Ramos (cell line): ENCODE data around the gene TEX2.
"Not testable (repeated sequence)": the region's sequence is repeated elsewhere in the genome, so short reads cannot be mapped to it uniquely, and the experiment has no call there.

Experiments used
- in situ Hi-C: fragments of 300-500 bp; cut with MboI; formaldehyde crosslinking; loops from one replicate; pipeline ENCODE4 v1.14.3; 2022; ENCODE audit warnings: low sequenced_read_pairs; ENCODE audit not compliant: unreplicated experiment

Gene TEX2

DNA sequence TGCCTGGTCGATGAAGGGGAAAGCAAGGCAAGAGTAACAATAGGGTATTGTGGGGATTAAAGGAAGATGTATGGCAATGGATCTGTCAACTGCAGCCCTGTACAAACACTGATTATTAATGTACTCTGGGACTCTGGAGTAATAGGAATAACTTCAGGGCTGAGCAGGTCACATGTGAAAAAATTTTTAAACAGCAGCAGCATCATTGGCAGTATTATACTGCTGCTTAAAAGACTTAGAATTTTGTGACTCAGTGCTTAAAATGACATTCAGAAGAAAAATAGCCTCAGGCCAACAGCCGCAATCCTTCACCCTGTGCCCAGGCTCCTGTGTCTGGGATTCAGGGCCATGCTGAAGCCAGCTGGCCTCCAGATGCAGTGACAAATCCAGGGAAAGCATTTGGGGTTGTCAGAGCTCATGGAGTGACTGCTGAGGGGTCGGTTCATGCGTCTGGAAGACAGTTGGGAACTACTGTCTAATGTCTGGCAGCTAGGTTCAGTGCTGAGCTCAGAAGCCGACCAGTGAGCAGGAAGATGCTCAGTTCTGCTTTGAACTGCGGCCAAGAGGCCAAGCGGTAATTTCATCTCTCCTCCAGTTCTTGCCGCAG lies 22.2 kb downstream of the TEX2 start:
- in situ Hi-C loops: no loop called here

DNA sequence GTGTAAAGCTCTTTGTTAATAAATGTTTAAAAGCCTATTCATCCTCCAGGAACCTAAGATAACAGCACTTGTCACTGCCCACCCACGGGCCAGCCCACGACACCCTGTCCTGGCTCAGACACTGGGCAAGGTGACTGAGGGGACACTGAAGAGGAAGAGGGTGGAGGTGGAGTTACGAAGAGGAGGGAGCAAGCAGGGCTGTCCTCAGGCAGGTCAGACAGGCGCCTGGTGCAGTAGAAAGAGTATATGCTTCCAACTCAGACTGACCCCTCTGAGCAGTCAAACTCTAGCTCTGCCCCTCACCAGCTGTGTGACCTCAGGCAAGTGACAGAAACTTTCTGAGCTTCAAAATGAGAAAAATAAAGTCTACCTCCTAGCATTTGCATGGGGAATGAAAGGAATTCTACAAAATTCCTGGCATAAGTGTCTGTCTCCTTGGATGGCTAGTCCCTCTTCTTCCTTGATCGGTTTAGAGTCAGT lies 22.8 kb downstream of the TEX2 start:
- in situ Hi-C loops: no loop called here

DNA sequence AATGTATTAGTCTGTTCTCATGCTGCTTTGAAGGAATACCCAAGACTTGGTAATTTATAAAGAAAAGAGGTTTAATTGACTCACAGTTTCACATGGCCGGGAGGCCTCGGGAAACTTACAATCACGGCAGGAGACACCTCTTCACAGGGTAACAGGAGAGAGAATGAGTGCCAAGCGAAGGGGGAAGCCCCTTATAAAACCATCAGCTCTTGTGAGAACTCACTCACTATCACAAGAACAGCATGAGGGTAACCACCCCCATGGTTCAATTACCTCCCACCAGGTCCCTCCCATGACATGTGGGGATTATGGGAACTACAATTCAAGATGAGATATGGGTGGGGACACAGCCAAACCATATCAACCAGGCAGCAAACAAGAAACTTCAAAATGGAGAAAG lies 24.6 kb downstream of the TEX2 start:
- in situ Hi-C loops: not testable (repeated sequence)

DNA sequence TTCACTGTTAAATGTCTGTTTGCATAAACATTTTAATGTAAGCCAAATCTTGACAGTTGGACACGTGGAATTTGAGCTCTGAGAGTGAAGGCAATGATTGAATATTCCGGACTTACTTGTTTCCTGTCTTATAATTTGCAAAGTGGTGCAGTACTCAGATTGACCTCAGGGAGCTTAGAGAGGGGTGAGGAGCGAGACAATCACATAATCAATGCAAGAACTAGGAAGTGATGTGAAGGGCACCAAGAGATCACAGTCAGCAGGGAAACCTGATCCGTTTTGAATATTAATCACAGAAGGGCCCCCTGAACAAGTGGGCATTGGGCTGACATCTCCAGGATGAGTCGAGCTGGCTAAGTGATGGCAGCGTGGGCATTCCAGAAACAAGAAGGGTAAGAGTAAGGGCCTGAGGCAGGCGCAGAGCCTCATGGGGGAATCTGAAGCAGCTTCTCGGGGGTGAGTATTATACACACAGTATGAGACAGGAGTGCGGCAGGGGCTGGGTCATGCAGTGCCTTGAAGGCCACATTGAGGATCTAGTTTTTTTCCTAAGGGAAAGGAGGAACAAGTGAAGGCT lies 26.1 kb downstream of the TEX2 start:
- in situ Hi-C loops: no loop called here

DNA sequence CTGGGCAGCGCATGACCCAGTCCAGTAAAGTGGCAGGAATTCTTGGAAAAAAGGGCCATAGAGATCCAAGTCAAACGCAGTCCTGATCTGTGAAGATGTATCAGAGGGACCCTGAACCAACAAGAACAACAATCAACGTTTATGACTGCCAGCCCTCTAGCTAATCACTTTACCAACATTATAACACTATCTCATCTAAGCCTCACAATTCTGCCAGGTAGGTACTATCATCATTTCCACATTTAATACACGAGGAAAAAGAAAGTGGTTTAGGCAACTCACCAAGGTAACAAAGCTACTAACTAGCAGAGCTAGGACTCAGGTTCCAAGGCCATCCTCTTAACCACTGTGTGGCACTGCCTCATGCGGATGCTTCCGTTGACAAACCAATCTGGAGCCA lies 28.1 kb downstream of the TEX2 start:
- in situ Hi-C loops: no loop called here

DNA sequence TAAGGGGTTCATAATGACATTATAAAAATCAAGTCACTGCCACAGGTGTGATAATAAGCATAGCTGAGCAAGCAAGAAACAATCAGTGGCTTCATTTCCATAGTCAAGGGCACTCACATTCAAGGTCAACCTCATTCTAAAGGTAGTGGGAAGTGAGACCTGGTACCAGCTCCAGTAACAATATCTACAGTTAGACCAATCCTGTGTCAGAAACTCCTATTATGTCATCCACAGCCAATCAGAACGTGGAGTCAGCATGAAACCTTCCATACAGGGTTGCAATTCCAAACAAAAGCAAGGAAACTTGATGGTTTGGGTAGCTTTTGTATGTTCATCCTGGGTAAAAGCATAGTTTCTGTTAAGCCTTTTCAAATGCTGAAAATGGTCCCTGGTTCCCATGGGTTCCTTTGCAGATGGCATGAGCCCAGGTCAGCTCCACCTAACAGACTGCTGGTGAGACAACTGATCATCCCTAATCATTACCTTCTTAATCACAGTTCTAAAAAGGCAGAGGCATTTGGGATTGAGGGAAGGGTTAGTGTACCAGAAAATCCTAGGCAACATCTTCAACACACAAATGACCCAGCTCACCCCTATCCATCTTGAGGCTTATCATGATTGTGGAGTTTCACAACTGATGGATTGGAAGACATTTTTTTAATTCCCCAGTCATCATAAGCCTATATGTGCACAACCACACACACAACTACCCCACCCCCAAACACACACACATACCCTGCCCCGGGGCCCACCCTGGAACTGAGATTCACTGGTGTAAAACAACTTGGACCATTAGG lies 30.4 kb downstream of the TEX2 start:
- in situ Hi-C loops: no loop called here

DNA sequence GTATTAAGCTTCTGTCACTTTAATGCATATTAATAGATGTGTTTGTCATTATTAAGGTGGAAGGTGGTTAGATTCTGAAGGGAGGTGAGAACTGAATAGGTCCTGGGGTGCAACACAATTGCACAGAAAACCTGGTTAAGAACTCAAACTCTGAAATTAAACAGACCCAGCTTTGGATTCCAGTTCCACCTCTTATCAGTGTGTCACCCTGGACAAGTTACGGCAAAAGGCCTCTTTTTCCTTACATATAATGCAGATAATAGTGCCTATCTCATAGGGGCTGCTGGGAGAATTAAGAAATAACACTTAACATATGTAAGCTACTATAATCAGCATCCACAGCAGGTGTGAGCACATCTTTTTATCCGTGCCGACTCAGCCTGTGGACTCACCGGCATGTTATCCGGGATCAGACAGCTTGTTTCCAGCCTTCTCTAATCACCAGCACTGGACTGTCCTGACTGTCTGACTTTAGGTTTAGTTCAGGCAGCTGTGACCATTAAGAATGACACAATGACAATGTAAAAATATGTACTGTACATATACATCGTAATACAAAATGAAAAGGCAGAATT lies 31.4 kb downstream of the TEX2 start:
- in situ Hi-C loops: no loop called here

DNA sequence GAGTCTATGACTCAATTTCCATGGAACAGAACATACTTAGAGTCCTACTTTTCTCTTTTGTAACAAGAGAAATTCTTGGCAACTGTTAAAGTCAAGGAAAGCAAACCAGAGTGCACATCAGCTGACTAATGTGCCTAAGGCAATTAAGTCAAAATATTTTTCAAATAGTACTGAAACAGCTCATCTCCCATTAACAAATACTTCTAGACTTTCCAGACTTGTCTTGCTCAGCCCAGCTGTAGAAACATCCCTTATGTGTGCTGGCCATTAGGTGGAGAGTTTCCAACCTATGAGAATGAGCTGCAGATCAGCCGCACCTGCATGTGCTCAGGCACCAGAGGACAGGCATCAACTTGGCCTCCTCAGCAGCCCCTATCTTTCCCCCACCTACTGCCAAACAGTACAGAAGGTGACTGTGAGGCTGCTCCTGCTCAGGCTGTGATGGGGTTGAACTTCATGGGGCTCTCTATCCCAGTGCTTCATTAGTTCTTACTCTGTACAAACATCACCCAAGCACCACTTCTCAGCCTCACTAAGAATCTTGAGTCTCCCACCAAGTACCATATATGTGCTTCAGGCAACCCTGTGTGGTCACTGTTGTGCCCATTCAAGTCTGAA lies 32.2 kb downstream of the TEX2 start:
- in situ Hi-C loops: no loop called here

DNA sequence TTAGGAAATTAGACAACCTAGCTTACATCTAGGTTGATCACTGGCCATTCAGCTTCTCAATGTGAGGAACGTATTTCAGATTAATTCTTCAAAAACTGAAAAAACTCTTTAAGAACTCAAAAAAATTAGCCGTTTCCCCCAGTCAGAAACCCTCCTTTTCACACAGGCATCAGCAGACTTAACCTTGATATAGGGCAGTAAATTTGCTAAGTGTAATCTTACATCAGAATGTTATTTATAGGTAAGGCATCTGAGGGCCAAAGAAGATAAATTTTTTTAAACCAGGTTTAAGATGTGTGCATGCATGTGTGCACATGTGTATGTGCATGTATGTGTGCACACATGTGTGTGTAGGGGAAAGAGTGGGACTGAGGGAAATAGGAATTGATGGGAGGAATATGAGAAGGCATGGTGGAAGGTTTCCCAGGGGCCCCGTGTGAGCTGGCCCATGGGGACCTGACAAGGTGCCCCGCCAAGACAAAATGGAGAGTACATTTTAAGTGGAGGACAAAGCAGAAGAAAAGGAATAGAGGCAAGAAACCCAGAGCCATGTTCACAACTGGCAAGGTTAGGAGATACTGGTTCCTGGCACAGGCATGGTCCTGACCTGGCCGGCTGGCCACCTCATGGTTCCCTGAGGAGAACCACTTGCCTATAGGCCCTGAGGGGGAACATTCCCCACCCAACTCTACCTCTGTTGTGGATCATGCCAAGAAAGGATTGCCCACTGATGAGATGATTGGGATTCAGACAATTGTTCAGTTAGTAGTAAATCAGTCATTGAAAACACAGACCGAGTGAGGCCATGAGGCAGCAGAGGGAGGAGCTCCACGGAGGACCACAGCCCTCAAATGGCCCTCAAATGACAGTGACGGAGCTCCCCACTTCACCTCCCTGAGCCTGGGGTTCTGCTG lies 33.0 kb downstream of the TEX2 start:
- in situ Hi-C loops: no loop called here

DNA sequence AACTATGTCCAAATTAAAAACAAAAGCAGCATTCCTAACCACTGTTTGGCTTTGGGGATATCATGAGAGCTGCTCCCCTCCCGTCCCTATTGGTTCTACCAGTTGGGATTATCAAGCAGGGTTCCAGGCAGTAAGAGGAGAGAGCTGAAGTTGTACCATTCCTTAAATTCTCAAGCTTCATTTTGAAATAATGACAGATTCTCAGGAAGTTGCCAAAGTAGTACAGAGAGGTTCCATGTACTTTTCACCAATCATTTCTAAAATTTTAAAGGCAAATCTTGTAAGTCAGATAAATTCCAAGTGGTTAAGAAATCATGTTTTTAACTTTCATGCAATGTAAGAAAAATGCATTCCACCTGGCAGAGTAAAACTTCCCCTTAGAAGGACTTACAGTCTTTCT lies 36.9 kb downstream of the TEX2 start:
- in situ Hi-C loops: no loop called here

DNA sequence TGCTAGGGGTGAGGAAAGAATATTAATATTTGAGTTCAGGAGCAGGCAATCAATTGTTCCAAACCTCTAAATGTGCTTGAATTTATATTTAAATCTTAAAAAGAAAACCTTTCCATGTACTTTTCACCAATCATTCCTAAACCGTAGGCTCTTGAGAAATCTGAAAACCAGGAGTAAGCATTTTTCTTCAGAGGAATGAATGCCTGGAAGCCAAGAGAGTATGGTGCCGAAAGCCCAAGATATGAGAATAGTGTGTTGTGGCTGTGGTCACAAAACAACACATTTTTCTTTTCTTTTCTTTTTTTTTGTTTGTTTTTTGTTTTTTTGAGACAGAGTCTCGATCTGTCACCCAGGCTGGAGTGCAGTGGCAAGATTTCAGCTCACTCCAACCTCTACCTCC lies 37.6 kb downstream of the TEX2 start:
- in situ Hi-C loops: no loop called here

DNA sequence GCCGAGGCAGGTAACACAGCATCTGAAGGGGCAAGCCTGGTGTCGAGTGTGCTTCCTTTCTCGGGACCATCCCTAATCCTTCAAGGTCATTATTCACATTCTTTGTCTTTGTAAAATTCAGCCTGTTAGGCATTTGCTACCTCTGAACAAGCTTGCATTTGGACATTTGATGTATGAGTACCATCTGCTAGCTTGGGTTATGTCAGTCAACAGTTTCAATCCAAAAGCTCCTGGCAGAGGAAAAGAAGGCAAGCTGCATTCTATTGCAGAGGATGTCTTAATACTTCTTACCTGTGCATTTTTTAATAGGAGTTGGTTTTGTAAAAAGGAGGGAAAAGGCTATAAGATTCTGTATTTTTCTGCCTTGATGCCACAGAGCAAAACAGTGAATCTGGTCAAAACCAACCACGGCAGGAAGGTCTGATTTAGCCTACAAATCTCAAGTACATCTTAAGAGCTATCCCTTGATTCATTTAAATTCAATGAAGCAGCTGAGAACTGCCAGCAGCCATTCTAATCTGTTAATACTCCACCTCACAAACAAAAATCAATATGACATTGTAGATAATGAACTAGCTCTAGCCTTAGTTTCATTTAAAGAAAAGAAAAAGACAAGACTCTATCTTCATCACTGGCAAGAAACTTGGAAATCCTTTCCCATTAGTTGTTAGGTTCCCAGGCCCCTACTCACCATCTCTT lies 39.0 kb downstream of the TEX2 start:
- in situ Hi-C loops: no loop called here

DNA sequence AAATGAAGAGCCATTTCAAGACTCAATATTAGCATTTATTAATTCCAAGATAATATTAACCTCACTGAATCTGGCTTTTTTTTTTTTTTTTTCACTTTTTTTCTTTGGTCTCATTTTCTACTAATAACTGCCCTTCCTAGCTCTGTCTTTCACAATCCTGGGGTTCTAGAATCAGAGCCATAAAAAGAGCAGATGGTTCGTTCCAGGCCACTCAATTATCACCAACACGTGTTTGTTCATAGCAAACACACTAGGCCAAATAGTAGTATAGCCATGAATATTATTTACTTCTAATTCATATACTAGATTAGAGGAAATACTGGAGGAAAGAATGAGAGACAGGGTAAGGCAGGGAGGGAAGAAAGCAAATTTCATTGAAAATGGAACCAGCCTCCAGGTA lies 39.8 kb downstream of the TEX2 start:
- in situ Hi-C loops: no loop called here

DNA sequence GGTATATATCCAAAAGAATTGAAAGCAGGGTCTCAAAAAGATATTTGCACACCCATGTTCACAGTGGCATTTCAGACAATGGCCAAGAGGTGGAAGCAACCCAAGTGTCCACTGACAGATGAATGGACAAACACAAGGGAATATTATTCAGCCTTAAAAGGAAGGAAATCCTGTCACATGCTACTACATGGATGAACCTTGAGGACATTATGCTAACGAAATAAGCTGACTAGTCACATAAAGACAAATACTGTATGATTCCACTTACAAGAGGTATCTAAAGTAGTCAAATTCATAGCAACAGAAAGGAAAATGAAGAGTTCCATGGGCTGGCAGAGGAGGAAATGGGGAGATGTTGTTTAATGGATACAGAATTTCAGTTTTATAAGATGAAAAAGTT lies 41.4 kb downstream of the TEX2 start:
- in situ Hi-C loops: no loop called here

DNA sequence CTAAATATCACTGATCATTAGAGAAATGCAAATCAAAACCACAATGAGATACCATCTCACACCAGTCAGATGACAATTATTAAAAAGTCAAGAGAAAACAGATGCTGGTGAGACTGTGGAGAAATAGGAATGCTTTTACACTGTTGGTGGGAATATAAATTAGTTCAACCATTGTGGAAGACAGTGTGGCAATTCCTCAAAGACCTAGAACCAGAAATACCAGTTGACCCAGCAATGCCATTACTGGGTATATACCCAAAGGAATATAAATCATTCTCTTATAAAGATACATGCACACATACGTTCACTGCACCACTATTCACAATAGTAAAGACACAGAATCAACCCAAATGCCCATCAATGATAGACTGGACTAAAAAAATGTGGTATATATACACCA lies 42.5 kb downstream of the TEX2 start:
- in situ Hi-C loops: not testable (repeated sequence)

DNA sequence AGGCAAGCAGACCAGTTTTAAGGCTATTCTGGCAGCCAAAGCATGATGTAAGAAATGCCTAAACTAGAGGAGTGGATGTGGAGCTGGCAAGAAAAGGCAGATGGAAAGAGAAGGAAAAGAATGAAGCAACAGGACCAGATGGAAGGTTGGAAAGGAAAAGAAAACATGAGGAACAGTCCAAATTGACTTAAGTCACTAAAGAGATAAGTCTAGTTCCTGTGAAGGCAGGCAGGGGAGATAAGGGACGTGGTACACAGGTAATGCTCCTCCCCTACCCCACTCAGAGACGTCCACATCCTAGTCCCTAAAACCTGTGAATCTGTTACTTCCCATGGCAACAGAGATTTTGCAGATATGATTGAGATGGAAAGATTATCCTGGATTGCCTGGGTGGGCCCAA lies 43.5 kb downstream of the TEX2 start:
- in situ Hi-C loops: no loop called here

DNA sequence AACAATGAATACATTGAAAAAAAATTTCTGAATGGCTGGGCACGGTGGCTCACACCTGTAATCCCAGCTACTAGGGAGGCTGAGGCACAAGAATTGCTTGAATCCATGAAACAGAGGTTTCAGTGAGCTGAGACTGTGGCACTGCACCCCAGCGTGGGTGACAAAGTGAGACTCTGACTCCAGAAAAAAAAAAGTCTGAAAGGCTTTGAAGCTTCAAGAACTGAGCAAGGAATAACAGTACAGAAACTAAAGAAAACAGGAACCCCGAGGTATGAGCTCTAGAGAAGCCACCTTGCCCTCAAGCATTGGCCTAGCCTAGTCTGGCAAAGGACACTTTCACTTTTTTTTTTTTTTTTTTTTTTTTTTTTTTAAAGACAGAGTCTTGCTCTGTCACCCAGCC lies 45.0 kb downstream of the TEX2 start:
- in situ Hi-C loops: no loop called here

DNA sequence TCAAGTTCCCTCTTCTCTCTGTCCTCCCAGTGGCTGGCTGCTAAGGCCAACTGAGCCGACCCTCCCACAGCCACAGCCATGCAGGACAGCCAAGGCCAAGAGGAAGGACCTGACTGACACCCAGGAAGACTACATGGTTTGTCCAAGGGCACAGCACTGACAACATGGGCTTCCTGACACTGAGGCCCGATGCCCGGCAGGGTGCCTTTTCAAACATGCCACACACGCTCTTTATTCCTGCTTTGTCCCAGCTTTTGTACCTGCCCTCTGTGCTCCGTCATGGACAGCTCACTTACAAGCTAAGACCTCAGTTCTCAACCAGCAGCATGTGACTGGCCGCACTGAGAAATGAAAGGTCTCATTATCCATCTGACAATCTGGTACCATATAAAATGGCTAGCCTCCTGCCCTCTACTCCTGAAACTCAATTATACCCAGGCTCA lies 45.8 kb downstream of the TEX2 start:
- in situ Hi-C loops: no loop called here
